Keratinocyte (primary cell): Measurements from ENCODE around the gene TMEM38B. TPM values are rescaled to one million over a fixed set of nuclear protein-coding genes. Genes with fewer than 3 reads are reported as not detected.
"Not testable (repeated sequence)": the region's sequence is repeated elsewhere in the genome, so short reads cannot be mapped to it uniquely, and the experiment has no call there.

Experiments used
- DNase-seq: peaks from one replicate; pipeline ENCODE4 v3.0.0-alpha.2; 2011; ENCODE audit warnings: low read depth, missing footprints, low spot score
- FAIRE-seq: peaks from 2 replicates; lab custom pipeline; 2011; peaks lifted over from hg19 to GRCh38; lab: Jason Lieb, UNC
- H2AFZ ChIP-seq: 2 replicates; pipeline ENCODE4 v1.6.0; 2012; ENCODE audit warnings: low read length, control low read depth, inconsistent platforms; ENCODE audit not compliant: control insufficient read depth
- H3K27ac ChIP-seq: 2 replicates; pipeline ENCODE4 v1.5.1; 2011; ENCODE audit warnings: low read length; ENCODE audit not compliant: control insufficient read depth, insufficient read depth
- H3K27me3 ChIP-seq: 3 replicates; pipeline ENCODE4 v1.6.0; 2011; ENCODE audit warnings: low read length; ENCODE audit not compliant: control insufficient read depth, insufficient read depth; ENCODE audit errors: extremely low read depth
- H3K36me3 ChIP-seq, 2 experiments: 2 replicates in 1 of 2; 3 replicates in 1 of 2; pipeline ENCODE4 v1.5.1; 2011; ENCODE audit warnings: low read length in 2 of 2, mild to moderate bottlenecking in 1 of 2; ENCODE audit not compliant: control insufficient read depth in 2 of 2, insufficient read depth in 2 of 2; ENCODE audit errors: extremely low read depth in 1 of 2
- H3K4me1 ChIP-seq: 3 replicates; pipeline ENCODE4 v1.5.1; 2011; ENCODE audit warnings: low read length; ENCODE audit not compliant: control insufficient read depth, insufficient read depth; ENCODE audit errors: extremely low read depth
- H3K4me2 ChIP-seq: 3 replicates; pipeline ENCODE4 v1.6.0; 2011; ENCODE audit warnings: low read depth, low read length; ENCODE audit not compliant: control insufficient read depth, insufficient read depth; ENCODE audit errors: extremely low read depth
- H3K4me3 ChIP-seq, 3 experiments: fragments of 200-600 bp in 1 of 3; sonication (generic) in 1 of 3; 2 replicates in 2 of 3; 3 replicates in 1 of 3; pipeline ENCODE4 v1.5.1; 2011 to 2016; ENCODE audit warnings: low read length in 3 of 3, mild to moderate bottlenecking in 3 of 3, control low read depth in 2 of 3, inconsistent platforms in 1 of 3, low read depth in 1 of 3, mixed read lengths in 1 of 3, mixed run types in 1 of 3, moderate library complexity in 1 of 3; ENCODE audit not compliant: control insufficient read depth in 2 of 3, insufficient read depth in 2 of 3; ENCODE audit errors: extremely low read depth in 1 of 3
- H3K79me2 ChIP-seq: 2 replicates; pipeline ENCODE4 v1.6.0; 2012; ENCODE audit warnings: low read length; ENCODE audit not compliant: control insufficient read depth, insufficient read depth
- H3K9ac ChIP-seq: 3 replicates; pipeline ENCODE4 v1.6.0; 2011; ENCODE audit warnings: low read length; ENCODE audit not compliant: control insufficient read depth, insufficient read depth; ENCODE audit errors: extremely low read depth
- H3K9me1 ChIP-seq: 3 replicates; pipeline ENCODE4 v1.6.0; 2011; ENCODE audit warnings: low read length; ENCODE audit not compliant: control insufficient read depth, insufficient read depth; ENCODE audit errors: extremely low read depth
- H3K9me3 ChIP-seq: 2 replicates; pipeline ENCODE4 v1.5.1; 2012; ENCODE audit warnings: low read depth, low read length; ENCODE audit not compliant: control insufficient read depth
- H4K20me1 ChIP-seq: 3 replicates; pipeline ENCODE4 v1.6.0; 2011; ENCODE audit warnings: low read length; ENCODE audit not compliant: control insufficient read depth, insufficient read depth; ENCODE audit errors: extremely low read depth
- CTCF ChIP-seq, 3 experiments: IDR thresholded peaks in 1 of 3; conservative IDR thresholded peaks in 1 of 3; optimal IDR thresholded peaks in 1 of 3; 2 replicates in 2 of 3; 3 replicates in 1 of 3; pipeline versions ENCODE3 to v1.5.1; 2011; ENCODE audit warnings: low read length in 3 of 3, mild to moderate bottlenecking in 3 of 3, moderate library complexity in 2 of 3, control low read depth in 1 of 3, inconsistent platforms in 1 of 3; ENCODE audit not compliant: insufficient read depth in 2 of 3; ENCODE audit errors: extremely low read depth in 1 of 3
- EZH2 ChIP-seq: IDR thresholded peaks from one replicate; pipeline ENCODE4 v1.6.1; 2012; ENCODE audit warnings: inconsistent platforms, mild to moderate bottlenecking, low read length, moderate library complexity
- dilution Hi-C: fragments of 300-500 bp; cut with MboI; formaldehyde crosslinking; loops from one replicate; pipeline ENCODE4 v1.7.0; 2020; ENCODE audit warnings: low sequenced_read_pairs; ENCODE audit not compliant: extremely low pct_ligation_motif_present
- polyA plus RNA-seq, 5 experiments: library from polyadenylated mRNA; depleted of rRNA in 3 of 5; stranded (reverse) in 3 of 5; stranded (forward) in 1 of 5; unstranded in 1 of 5; fragments of >200 nt; gene quantifications; 1 replicate in 1 of 5; 2 replicates in 3 of 5; 3 replicates in 1 of 5; pipeline versions ENCODE4 v1.2.1 to v1.2.3, GENCODE V29; 2011 to 2012; ENCODE audit warnings: missing spikeins in 2 of 5, low read depth in 1 of 5, low replicate concordance in 1 of 5

The TMEM38B gene
- polyA plus RNA-seq, 1 donor (not counting 4 experiments of a cell fraction or from before 2014, with no cell fraction given), result 9.8 TPM

DNA sequence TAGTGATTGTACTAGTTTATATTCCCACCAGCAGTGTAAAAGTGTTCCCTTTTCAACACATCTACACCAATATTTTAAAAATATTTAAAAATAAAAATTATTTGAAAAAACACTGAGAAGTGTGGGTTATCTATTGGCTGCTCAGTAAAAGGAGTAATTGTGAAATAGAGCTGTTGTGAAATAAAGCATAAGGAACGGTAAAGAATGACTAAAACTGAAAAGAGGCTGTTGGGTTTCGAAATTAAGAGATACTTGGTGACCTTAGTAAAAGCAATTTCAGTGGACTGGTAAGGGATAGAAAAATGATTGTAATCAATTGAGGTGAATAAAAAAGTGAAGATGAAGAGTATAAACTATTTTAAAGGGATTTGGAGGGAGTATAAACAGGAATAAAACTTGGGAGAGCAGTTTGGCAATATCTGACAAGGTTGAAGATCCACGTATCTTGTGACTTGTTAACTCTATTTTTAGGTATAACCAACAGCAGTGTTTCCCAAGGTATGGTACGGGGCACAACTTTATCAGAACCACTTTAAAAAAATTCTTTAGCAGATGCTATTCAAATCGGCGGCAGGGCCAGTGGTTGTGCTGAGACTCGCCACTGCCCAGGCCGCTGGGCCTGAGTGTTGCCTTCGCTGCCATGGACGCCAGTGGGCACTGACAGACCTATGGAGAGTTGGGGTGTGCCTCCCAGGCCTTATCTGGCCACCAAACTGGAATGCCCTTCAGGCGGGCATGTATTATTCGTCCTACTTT lies 63.3 kb downstream of the TMEM38B start:
- Histone ChIP-seq H3K27ac (no peak overlapping the region), H3K4me1 (no peaks in the 10 kb centered on the region), H3K36me3 (no peaks in the 10 kb centered on the region), H3K4me2 (no peak overlapping the region), H2AFZ (no peak overlapping the region), H3K9ac (no peak overlapping the region), H3K27me3 (no peaks in the 10 kb centered on the region), H3K9me1 (no peaks in the 10 kb centered on the region), H4K20me1 (no peaks in the 10 kb centered on the region), H3K79me2 (no peaks in the 10 kb centered on the region), H3K4me3 (no peak overlapping the region), H3K9me3 (no peaks in the 10 kb centered on the region)
- FAIRE-seq, result no peak
- no peak for TF ChIP-seq EZH2
- TF ChIP-seq CTCF (optimal IDR thresholded peaks at IDR 0.05 in 1 of 3, IDR thresholded peaks at IDR 0.05 in 1 of 3, conservative IDR thresholded peaks at IDR 0.05 in 1 of 3; ENCODE audit: extremely low read depth in 1 of 3, insufficient read depth in 2 of 3, low read length in 3 of 3), result no peak
- no peak for DNase-seq
- dilution Hi-C loops, result no loop called here

DNA sequence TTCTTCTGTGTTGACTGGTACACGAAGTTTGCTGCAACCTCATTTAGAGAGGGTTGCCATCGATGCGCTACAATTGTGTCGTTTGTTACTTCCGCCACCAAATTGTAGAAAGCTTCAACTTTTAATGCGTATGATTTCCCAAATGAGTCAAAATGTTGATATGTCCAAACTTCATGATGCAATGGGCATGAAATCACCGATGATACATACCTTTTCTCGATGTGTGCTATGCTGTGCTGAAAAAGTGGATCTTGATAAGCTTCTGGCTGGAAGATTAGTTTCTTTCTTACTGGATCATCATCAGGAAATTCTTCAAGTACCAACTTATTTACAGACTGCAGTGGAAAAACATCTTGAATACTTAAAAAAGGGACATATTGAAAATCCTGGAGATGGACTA lies 65.7 kb downstream of the TMEM38B start:
- no peak overlapping the region for H3K4me2 ChIP-seq
- dilution Hi-C loops, result no loop called here
- H3K9me1 ChIP-seq, result no peaks in the 10 kb centered on the region
- H3K27me3 ChIP-seq, result no peaks in the 10 kb centered on the region
- no peak overlapping the region for H3K27ac ChIP-seq
- H3K36me3 ChIP-seq, result no peaks in the 10 kb centered on the region
- no peak overlapping the region for H2AFZ ChIP-seq
- H3K9ac ChIP-seq, result no peak overlapping the region
- H3K79me2 ChIP-seq, result no peaks in the 10 kb centered on the region
- TF ChIP-seq EZH2 (no peak), CTCF (optimal IDR thresholded peaks at IDR 0.05 in 1 of 3, IDR thresholded peaks at IDR 0.05 in 1 of 3, conservative IDR thresholded peaks at IDR 0.05 in 1 of 3; ENCODE audit: extremely low read depth in 1 of 3, insufficient read depth in 2 of 3, low read length in 3 of 3) (no peak)
- DNase-seq (no peak), FAIRE-seq (no peak)
- H3K9me3 ChIP-seq, result no peaks in the 10 kb centered on the region
- no peaks in the 10 kb centered on the region for H4K20me1 ChIP-seq
- H3K4me1 ChIP-seq, result no peaks in the 10 kb centered on the region
- H3K4me3 ChIP-seq, result no peak overlapping the region

DNA sequence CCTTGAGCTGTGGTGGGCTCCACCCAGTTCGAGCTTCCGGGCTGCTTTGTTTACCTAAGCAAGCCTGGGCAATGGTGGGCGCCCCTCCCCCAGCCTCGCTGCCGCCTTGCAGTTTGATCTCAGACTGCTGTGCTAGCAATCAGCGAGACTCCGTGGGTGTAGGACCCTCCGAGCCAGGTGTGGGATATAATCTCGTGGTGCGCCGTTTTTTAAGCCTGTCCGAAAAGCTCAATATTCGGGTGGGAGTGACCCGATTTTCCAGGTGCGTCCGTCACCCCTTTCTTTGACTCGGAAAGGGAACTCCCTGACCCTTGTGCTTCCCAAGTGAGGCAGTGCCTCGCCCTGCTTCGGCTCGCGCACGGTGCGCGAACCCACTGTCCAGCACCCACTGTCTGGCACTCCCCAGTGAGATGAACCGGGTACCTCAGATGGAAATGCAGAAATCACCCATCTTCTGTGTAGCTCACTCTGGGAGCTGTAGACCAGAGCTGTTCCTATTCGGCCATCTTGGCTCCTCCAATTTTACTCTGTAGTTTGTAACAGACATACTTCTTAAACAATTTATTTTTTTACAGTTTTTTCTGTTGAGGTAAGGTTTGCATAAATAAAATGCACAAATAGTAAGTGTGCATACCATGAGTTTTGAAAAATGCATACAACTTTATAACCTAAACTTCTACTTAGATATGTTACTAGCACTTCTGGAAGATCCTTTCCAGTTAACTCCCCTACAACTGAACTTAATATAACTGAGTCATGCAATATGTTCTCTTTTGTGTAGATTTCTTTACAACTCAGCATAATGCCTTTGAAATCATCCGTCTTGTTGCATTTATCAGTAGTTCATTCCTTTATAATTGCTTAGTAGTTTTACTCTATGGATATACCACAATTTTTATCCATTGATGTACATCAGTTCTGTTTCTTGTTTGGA lies 88.5 kb downstream of the TMEM38B start:
- H3K27ac ChIP-seq, H3K79me2 ChIP-seq, H3K27me3 ChIP-seq, H3K9me3 ChIP-seq, H3K36me3 ChIP-seq, H3K4me3 ChIP-seq, dilution Hi-C loops, H3K9me1 ChIP-seq, H4K20me1 ChIP-seq, H3K9ac ChIP-seq, FAIRE-seq, DNase-seq, H3K4me1 ChIP-seq, H3K4me2 ChIP-seq, H2AFZ ChIP-seq: not testable (repeated sequence)
